HG03521 (cell line): ENCODE data around the gene SYNPO.

Source experiments
- ATAC-seq: cut with Tn5 transposase; IDR thresholded peaks from one replicate; pipeline ENCODE4 v1.9.1; 2021; ENCODE audit warnings: mild to moderate bottlenecking, moderate library complexity; ENCODE audit not compliant: unreplicated experiment

The SYNPO gene

DNA sequence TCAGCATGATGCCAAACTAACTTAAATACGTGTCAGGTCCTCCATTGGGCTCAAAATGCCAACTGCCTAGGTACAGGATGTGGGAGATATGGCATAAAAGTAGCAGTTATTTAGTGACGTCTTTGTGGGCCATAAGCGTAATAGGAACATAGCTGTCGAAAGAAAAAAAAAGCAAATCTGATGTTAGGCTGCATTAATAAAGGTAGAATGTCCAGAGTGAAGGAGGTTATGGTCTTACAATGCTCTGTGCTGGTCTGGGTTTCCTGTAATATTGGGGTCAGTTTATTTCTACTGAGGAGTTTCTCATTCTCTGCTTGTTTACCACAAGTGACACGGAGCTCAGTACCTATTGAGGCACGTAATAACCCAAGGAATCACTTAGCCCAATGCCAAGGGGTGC is 33.4 kb upstream of the SYNPO start:
- no peak for ATAC-seq

DNA sequence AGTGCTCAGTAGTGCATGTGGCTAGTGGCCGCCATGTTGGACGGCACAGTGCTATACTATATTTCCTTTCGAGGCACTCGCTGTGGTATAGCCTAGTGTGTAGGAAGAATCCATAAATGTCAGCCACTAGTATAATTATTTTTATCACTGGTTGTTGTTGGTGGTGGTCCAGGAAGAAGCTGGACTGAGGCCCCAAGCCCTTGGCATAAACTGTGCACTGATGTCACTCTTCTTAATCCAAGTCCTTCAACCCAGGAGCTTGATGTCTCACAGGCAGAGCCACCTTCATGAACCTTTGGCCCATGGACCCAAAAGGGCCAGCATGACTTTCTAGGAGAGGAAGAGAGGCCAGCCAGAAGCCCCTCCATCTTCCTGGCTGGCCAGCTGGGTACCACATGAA is 32.5 kb upstream of the SYNPO start:
- ATAC-seq = no peak

GRCh38 chr5:150608991-150609390 is 31.5 kb upstream of the SYNPO start:
- ATAC-seq = no peak

- ATAC-seq = no peak
Measured at GRCh38 chr5:150609843-150610584, 30.4 kb upstream of the SYNPO start.

DNA sequence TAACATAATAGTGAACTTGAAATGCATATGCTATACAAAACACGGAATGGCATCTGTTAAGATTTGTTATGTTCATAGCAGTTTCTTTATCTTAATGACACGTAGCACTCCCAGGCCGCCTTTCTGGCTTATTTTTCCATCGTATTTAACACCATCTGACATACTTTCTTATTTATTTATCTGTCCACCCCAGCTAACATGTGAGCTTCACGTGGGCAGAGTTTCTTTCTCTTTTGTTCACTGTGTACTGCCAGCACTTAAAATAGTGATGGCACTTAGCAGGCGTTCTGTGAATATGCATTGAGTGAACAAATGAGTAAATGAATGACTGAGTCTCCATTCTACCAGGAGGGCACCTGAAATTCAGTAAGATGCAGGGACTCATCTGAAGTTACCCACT is 29.4 kb upstream of the SYNPO start:
- no peak for ATAC-seq

DNA sequence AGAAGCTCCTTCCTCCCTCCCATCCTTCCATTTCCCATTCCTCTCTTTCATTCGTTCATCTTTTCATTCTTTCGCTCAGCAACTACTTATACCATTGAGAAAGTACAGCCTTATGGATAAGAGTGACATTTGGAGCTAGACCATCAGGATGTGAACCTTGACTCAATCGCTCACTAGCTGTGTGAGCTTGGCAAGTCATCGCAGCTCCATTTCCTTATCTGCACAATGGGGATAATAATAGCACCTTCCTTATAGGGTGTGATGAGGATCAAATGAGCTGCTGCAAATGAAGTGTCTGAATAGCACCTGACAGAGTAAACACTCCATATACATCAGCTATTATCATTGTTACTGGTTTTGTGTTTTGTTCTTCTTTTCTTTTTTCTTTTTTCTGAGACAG is 28.1 kb upstream of the SYNPO start:
- no peak for ATAC-seq

DNA sequence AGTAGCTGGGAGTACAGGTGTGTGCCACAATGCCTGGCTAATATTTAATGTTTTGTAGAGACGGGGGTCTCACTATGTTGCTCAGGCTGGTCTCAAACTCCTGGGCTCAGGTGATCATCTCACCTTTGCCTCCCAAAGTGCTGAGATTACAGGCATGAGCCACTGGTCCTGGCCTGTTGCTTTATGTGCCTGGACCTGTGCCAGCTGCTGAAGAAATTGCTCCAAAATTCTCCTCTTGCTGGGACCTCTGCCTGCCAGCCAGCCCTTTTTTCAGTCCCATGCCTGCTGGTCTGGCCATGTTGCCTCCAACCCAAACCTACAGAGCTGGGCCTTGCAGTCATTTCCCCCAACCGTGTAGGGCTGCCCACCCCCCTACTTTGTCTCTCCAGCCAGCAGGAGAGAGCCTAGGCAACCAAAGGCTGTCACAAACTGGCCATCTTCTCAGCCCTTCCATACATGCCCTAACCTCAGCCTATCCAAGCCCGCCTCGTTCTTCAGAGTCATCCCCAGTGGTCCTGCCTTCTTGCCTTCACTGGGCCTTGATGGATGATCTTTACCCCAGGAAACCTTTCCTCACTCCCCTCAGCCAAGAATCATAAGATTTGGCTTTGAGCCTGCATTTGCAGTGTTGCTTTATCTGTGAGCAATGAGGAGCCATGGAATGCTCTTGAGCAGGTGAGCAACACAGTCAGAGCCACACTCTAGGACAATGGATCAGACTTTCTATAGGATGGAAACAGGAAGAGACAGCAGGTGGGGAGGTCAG is 27.4 kb upstream of the SYNPO start:
- ATAC-seq = no peak

DNA sequence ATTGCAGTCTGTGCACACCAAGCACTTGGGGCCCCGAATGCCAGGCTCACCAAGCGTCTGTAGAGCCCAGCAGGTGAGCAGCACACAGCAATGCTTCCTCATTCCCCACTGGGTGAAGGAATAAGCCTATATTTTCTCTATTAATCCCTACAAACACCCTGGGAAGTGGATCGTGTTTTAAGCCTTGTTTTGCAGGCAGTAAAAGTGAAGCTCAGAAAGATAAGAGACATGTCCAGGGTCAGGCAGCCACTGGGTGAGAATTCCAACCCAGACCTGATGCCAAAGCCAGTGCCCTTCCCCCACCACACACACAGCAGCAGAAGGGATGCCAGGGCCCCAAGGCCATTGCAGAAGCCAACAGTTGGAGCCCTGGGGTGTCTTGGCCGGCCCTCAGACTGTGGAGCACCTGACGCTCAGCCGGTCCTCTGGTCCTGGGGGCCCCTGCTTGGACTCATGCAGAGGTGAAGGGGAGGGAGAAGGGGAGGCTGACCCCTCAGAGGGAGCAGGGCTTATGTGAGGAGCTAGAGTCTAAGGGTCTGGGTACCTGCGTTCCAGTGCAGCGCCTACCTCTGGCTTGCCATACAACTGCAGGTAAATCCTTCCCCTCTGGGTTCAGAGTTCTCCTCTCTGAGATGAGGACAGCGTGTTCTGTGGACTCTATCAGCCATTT is 26.3 kb upstream of the SYNPO start:
- no peak for ATAC-seq

DNA sequence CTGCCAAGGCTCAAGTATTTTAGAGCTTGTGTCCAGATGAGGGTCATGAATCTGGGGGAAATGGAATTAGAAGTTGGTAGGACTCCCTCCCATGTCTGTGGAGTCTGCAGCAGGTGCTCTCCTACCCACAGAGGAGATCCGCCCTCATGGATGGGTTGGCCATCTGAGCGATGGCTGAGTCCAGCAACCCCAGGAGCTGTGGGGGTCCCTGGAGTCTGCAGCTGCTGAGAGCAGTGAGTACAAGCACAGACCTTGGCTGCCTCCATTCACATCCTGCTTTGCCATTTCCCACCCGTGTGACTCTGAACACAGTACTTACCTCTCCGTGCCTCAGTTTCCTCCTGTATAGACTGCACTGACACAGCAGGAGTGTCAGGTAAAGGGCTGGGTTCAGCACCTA is 25.8 kb upstream of the SYNPO start:
- no peak for ATAC-seq

DNA sequence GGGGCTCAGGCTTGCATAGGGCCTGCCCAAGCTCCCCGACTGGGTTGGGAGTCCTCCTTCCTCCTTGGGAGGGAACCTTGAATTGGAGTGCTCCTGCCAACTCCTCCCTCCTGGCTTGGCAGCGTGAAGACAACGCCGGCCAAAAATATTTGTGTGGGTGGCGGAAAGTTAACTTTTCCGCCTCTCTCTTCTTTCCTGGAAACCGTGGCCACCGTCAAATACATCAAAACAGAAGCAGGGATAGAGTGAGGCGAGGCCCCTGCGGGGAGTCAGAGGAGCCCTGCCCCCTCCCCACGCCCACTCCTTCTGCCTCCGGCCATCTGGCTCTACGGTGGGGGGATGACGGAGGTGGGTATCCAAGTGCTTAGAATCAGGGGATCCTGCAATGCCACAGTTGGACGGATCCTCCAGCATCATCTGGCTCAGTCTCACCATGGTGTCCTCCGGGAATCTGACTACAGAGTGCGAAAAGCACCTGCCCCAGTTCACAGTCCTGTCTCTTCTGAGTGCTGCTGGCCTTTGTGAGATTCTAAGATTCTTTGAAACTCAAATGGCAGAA is 25.2 kb upstream of the SYNPO start:
- ATAC-seq = no peak

GRCh38 chr5:150616024-150616470 is 24.4 kb upstream of the SYNPO start:
- ATAC-seq = no peak

- ATAC-seq = no peak
Measured at GRCh38 chr5:150616506-150616905, 24.0 kb upstream of the SYNPO start.

DNA sequence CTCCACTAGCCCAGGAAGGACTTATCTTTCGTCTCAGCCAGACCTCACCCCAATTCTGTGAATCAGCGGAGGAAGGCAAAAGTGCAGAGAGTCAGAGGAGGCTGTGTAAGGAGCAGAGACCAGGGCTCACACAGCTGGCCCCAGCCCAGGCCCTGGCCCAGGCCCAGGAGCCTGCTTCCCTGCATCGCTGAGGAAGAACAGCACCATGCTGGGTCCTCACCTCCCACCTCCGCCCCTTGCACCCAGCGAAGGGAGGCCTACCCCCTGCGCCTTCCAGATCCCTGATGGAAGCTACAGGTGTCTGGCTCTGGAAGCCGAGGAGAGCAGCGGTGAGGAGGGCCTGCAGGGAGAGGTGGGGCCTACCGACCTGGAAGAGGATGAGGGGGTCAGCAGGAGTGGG is 22.3 kb upstream of the SYNPO start:
- no peak for ATAC-seq

GRCh38 chr5:150618588-150619281 is 21.7 kb upstream of the SYNPO start:
- no peak for ATAC-seq

- no peak for ATAC-seq
Measured at GRCh38 chr5:150619359-150620230, 20.9 kb upstream of the SYNPO start.

DNA sequence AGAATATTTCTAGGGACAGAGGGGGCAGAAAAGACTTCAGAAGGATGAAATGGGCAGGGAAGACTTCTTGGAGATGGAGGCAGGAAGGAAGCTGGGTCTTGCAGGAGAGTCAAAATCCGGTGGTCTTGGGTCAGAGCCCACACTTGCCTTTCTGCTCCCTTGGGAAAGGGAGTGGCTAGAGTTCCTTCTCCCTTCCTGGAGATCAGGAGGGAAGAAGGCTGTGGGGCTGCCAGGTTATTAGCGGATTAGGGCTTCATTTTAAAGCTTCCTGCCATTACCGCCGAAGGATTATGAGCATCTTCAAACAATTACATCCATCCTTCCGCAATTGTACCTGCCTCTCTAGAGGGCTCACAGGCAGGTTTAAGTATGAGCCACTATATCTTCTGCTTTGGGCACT is 19.2 kb upstream of the SYNPO start:
- no peak for ATAC-seq

GRCh38 chr5:150622157-150622556 is 18.3 kb upstream of the SYNPO start:
- ATAC-seq = no peak

GRCh38 chr5:150623152-150623877 is 17.1 kb upstream of the SYNPO start:
- no peak for ATAC-seq

DNA sequence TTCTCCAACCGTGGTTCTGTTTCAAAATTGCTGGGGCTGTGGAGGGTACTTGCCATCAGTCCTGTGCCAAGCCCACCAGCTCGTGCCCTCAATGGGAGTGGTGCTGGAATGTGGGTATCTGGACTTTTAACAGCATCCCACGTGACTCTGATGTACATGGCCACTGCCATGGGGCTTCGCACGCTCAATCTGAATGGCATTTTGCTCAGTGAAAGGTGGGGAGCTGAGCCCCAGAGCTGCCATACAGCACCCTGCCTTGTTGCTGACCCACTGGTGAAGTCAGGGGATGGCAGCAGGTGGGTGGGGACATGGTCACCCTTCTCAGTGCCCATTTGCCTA is 16.6 kb upstream of the SYNPO start:
- no peak for ATAC-seq
